Measurements from ENCODE around the gene ADAMTSL3.
"Not testable (repeated sequence)": the region's sequence is repeated elsewhere in the genome, so short reads cannot be mapped to it uniquely, and the experiment has no call there.

ADAMTSL3 gene

DNA sequence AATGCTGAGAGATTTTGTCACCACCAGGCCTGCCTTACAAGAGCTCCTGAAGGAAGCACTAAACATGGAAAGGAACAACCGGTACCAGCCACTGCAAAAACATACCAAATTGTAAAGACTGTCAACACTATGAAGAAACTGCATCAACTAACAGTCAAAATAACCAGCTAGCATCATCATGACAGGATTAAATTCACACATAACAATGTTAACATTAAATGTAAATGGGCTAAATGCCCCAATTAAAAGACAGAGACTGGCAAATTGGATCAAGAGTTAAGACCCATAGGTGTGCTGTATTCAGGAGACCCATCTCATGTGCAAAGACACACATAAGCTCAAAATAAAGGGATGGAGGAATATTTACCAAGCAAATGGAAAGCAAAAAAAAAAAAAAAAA lies 311.0 kb downstream of the ADAMTSL3 start:
- DNase-seq (ENCODE audit: low read depth, low spot score): not testable (repeated sequence)

DNA sequence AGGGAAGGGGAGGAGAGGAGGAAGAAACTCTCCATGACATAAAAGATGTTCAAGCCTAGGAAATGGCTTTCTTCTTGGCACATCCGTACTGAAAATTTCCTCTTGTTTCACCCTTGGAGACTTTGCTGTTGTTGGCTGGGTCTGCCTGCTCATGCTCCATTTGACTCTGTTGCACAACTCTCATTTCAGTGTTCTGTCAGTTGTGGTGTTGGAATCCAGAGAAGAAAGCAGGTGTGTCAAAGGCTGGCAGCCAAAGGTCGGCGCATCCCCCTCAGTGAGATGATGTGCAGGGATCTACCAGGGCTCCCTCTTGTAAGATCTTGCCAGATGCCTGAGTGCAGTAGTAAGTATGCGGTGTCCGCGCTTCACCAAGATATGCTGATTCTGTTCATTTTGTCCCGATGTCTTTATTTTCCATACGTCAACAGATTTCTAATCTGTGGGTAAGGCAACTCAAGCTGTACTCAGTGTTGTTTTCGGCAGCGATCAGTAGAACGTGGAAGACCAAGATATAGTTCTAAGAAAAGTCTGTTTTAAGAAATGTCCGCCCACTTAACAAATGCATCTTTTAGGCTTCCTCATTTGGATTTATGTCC lies 316.5 kb downstream of the ADAMTSL3 start:
- DNase-seq (ENCODE audit: low read depth, low spot score): no peak

- no peak for DNase-seq (ENCODE audit: low read depth, low spot score)
Observed at GRCh38 chr15:83971992-83972391, 318.1 kb downstream of the ADAMTSL3 start.

DNA sequence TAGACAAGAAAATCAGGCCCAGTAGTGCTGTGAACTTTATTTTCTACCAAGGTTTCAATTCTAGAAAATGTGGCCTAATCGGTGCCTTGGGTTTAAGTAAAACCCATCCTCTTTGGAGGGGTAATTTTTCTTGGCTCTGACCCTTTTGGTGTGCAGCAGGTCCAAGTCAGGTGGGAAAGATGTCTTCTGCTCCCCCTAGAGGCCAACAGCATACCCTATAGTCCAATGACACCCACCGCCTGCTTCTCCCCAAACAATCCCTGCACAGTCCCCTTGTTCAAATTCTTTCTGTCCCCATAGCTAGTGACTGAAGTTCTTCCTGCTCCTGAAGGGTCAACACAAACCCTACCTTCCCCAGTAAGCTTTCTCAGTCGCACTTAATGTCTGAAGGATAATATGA lies 319.9 kb downstream of the ADAMTSL3 start:
- DNase-seq (ENCODE audit: low read depth, low spot score): no peak

DNA sequence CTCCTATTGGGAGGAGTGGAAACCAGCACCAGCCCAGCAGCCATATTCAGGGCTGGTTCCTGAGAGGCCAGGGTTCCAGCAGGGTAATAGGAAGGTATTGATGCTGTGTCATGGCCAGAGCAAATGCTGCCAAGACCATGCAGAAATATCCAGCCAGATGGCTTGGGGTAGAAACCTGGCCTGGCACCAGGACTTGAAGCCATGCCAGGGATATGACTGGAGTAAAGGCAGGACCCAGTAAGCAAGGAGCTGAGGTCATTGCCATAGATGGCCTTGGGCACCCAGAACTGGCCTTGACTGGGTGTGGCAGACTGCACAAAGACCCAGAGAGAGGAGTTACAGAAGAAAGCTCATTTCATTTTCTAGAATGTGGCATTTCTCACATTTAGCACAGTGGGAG lies 324.1 kb downstream of the ADAMTSL3 start:
- DNase-seq (ENCODE audit: low read depth, low spot score): no peak

DNA sequence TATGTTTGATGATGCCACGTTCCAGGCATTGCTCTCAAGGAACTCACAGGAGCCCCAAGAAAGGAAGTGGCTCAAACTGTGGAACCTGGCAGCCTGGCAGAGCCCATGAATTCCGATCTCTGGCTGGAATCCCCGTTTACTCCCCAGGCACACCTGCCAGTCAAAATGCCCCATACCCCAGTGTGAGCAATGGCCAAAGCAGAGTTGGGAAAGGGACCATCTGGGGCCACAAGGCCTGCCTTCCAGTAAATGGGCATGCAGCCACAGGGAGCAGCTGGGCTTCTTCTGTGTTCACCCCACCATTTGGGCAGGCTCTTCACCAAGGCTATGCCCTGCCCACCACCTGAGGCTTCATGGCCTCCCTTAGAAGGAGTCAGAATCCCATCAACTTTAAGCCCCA lies 324.7 kb downstream of the ADAMTSL3 start:
- no peak for DNase-seq (ENCODE audit: low read depth, low spot score)

DNA sequence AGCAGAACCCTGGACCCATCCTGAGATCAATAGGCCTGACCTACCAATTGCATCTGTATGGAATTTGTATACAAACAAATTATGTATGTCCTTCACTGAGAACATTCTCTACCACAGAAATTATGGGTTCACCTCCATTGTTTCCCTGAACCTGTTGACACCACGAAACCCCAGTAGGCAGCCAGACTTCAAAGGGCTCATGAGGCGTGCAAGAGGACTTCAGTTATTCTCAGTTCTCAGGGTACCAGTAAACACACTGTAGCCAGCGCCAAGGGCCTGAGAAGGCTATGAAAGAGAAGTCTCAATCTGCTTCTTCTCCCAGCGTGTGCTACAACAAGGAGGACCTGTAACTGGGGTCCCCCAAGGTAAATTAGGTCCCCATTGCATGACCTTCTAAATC lies 326.7 kb downstream of the ADAMTSL3 start:
- DNase-seq (ENCODE audit: low read depth, low spot score): no peak

DNA sequence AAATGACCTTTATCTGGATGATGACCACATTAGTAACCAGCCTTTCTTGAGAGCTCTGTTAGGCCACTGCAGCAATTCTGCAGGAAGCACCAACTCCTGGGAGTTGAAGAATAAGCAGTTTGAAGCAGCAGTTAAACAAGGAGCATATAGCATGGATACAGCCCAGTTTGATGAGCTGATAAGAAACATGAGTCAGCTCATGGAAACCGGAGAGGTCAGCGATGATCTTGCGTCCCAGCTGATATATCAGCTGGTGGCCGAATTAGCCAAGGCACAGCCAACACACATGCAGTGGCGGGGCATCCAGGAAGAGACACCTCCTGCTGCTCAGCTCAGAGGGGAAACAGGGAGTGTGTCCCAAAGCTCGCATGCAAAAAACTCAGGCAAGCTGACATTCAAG lies 328.8 kb downstream of the ADAMTSL3 start:
- no peak for DNase-seq (ENCODE audit: low read depth, low spot score)

DNA sequence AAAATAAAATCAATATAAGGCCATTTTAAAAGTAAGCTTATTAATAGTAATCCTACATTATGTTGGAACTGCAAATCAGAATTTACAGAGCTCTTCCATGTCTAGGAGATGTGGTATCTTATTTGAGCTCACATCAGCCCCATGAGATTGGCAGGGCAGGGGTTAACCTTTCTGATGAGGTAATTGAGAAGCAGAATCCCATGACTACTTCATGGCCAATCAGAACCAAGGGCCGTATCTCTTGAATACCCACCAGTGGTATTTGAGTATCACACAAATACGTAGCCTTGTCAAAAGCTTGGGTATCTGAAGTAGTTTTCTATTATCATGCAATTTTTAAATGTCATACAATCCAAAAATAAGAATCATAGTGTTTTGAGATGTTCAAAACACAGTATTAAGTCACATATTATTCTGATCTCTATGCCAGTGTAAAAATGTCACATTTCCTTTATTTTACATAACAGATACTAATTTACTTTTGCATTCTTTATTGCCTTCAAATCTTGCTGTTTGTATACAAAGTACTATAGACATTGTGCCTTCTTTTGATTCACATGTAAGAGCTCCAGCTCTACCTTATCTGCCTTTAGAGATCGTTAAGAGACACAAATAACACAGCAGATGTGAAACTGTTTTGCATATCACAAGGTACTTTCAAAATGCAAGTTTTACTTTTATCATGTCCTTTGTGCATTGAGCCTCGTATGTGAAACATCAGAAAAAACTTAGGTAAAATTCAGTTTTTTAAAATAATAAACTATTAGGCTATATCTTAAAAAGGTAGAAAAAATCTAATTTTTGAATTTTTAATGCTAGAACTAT lies 329.9 kb downstream of the ADAMTSL3 start:
- no peak for DNase-seq (ENCODE audit: low read depth, low spot score)

GRCh38 chr15:83984601-83985000 lies 330.7 kb downstream of the ADAMTSL3 start:
- DNase-seq (ENCODE audit: low read depth, low spot score): no peak

DNA sequence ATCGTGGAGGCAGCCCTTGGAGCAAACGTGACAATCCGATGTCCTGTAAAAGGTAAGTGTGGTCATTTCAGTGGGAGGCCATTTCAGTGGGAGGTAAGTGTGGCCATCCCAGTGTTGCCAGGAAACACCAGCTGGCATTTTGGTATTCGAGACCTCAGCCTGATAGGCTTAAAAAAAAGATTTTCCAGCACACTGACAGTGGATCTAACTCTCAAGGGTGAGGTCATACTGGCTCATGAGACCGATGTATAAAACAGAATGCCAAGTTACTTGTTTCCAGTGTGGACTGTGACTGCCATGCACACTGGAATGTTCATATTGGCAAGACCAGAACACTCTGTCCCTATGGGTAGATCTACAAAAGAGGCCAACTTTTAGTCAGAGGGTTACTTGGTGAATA lies 337.2 kb downstream of the ADAMTSL3 start:
- no peak for DNase-seq (ENCODE audit: low read depth, low spot score)

DNA sequence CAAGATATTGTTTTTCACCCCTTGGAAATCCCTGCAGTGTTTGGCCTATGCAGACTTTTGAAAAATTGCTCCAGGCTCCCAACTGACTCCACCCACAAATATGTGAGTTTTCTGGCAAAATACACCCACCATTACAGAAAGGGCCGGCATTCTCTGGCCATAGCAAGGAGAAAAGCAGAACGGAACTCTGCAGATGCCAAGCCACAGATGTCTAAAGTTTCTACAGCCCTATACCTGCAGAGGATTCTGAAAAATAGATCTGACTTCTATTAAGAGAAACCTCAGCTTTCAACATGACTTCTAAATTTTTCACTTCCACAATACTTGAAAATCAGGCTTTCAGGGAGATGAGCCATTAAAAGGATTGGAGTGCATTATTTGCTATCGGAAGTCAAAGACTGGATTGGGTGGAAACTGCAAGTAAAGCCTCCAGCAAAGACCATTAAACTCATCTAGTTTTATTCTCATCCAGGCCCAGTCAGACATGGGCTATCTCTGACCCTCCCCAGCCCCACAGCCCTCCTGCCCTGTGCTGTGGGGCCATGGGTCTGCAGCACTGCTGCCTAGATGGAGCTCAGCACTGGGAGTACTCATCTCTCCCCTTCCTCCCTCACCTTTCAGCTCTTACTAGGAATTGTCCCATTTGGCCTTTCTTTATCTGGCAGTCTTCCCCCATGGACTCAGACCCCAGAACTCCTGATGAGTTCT lies 338.6 kb downstream of the ADAMTSL3 start:
- no peak for DNase-seq (ENCODE audit: low read depth, low spot score)

DNA sequence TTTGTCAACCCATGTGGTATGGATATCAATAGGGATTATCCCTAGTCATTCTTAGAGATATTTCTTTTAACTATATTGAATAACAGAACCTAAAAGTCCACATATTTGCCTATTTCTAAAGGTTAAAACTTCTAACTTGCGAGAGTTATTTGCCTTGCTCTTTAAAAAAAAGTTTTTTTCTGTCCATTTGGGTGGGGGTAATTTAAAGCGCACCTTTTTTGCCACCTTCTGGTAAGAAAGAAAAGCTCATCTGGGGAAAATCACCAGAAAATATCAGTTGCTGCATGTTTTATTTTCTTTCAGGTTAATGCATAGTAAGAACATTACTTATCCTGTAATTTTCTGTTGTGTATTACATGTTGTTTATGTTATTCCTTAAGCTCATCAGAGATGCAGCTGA lies 339.7 kb downstream of the ADAMTSL3 start:
- DNase-seq (ENCODE audit: low read depth, low spot score): no peak

DNA sequence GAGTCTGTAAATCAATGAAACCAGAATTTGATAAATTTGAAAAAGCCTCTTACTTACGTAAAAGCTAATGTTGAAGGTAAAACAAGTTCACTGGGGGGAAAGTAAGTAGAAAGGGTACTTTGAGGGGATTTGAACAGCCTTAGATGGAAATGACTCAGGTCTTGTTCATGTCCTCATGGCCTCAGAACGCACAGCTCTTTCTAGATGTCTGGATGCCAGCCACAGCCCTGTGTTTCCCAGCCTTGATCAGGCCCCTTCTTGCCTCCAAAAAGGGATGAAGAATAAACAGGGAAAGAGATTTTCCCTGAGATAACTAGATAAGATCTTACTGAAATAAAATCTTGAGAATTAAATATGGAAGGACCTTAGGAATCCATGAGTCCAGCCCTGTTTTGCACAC lies 344.6 kb downstream of the ADAMTSL3 start:
- no peak for DNase-seq (ENCODE audit: low read depth, low spot score)

DNA sequence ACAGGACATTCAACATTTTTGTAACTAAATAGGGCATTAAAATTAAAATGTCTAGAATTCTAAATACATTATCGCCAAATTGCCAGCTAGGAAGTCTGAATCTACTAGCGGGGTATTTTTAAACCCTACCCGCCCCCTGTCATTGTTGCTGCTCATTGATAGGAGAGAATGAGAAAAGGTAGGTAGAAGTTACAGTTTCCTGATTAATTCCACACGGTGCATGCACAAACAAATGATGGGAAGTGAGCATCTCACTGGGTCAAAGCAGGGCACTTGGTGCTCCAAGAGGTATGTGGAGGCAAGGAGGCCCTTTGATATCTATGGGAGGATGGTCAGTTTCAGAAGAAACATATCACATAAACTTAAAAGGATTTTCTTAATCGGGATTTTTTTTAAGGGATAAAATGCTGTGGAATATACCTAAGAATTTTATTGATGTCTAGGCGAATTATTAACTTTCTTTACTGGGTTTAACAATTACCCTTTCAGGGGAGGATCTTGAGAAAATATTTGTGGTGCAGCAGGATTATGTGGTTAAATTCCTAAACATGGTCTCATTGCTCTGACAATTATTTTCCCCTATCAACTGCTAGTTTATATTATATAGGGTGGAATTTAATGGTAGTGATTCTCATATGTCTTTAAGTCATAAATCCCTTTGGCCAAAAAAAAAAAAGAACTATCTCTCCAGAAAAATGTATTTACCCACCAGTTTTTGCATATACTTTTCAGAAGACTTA lies 345.6 kb downstream of the ADAMTSL3 start:
- DNase-seq (ENCODE audit: low read depth, low spot score): no peak

- no peak for DNase-seq (ENCODE audit: low read depth, low spot score)
Observed at GRCh38 chr15:84001037-84001436, 347.1 kb downstream of the ADAMTSL3 start.

DNA sequence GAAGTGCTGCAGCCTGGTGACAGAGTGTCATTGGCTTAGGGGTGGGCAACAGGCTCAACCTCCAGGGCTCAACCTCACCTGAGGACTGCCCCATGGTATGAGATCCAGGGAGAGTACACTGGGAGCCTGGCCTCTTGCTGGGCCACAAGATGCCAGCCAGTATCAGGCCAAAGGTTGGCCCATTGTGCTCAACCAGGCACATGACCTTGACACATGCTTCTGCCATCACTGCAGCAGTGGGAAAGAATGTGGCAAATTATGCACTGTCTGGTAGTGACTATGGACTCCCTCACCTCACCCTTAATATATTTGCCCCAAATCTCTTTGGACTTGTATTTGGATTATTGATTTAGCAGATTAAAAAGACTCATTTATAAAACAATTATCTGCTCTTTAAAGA lies 347.7 kb downstream of the ADAMTSL3 start:
- DNase-seq (ENCODE audit: low read depth, low spot score): no peak

DNA sequence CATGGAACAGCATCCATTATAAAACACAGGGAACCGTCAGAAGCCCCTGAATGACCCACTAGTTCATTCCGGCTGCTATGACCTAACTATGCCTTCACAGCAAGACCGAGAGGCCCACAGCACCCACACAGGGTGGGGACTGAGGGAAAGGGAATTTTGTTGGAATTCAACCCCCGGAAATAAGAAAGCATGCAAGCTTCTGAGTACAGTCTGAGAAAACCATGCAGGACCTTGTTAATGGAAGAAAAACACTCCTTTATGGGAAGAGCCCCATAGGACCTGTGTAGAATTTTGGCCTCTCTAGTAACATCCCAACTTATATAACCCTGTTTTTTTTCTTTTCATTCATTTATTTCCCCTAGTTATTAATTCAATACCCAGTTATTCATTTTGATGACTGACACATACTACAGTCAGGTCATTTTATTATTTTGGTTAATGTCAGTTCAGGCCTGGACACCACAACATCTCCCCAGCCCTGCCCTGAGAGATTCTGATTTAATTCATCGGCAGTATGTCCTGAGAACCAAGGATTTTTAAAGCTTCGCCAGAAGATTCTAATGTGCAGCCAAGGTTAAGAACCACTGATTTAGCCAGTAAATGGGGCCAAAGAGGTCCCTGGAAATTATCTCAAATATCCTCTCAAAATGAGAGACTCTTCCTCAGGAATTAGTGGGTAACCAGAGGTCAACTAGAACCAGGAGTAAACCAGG lies 350.0 kb downstream of the ADAMTSL3 start:
- no peak for DNase-seq (ENCODE audit: low read depth, low spot score)

- no peak for DNase-seq (ENCODE audit: low read depth, low spot score)
Observed at GRCh38 chr15:84006421-84006820, 352.5 kb downstream of the ADAMTSL3 start.

- no peak for DNase-seq (ENCODE audit: low read depth, low spot score)
Observed at GRCh38 chr15:84009616-84010015, 355.7 kb downstream of the ADAMTSL3 start.

DNA sequence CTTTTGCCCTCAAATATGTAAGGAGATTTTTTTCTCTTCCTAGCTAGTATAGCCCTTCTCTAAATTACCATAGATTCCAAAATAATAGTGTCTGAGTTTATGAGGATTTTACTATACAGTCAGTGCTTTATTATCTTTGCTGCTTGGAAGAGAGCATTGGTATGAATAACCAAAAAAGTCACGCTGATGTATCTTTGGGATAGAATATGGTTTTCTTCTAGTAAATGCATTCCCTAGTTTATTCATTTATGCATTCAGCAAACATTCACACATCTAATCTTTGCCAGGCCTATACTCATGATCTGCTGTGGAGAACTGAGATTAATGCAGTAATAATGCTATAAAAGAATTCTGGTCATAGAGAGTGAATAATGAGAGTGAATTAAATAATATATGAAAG lies 356.3 kb downstream of the ADAMTSL3 start:
- no peak for DNase-seq (ENCODE audit: low read depth, low spot score)
